Measurements from ENCODE around the gene ITIH3. TPM values are rescaled to one million over a fixed set of nuclear protein-coding genes. Genes with fewer than 3 reads are reported as not detected.

ITIH3 gene
- total and polyA plus RNA-seq, 2 of the 4 experiments (the other 2 are of a cell fraction), result 0.72 to 0.94 TPM

DNA sequence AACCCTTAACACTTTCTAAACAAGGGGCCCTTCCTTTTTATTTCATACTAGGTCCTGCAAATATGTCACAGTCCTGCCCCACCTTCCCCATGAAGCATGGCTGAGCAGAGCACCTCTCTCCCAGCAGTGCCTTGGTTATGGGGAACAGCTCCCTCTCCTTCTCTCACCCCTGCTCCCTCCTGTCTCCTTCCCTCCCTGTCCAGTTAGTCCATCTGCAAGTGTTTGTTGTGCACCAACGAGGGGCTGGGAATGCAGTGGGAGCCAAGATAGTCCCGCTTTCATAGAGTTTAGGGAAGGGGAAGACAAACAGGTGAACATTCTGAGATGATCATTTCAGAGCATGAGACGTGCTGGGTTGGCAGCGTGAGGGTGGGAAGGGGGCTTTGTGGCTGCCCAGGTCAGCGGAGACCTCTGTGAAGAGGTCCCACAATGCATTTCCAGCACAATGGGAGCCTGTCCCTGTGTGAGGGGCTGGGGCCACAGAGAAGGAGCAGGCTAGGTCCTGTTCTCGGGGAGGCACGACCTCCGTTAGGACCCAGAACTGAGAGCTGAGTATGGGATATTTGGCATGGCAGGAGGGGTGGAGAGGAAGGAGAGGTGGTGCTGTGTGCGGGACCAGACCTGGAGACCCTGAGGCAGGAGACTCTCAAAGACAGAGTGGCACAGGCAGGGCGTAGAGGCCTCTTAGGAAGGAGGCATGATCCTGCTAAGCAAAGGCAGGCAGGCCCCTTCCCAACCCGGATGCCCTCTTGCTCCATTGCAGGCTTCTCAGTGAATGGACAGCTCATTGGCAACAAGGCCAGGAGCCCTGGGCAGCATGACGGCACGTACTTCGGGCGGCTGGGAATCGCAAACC, 5.5 kb upstream of the ITIH3 start (continued):
- TF ChIP-seq, protein P1, sequence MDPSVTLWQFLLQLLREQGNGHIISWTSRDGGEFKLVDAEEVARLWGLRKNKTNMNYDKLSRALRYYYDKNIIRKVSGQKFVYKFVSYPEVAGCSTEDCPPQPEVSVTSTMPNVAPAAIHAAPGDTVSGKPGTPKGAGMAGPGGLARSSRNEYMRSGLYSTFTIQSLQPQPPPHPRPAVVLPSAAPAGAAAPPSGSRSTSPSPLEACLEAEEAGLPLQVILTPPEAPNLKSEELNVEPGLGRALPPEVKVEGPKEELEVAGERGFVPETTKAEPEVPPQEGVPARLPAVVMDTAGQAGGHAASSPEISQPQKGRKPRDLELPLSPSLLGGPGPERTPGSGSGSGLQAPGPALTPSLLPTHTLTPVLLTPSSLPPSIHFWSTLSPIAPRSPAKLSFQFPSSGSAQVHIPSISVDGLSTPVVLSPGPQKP (IDR thresholded peaks at IDR 0.05; ENCODE audit: borderline replicate concordance, low read depth, low read length), result no peak
- no peak for TF ChIP-seq CEBPB (IDR thresholded peaks at IDR 0.05; ENCODE audit: low read depth, low read length)
- TF ChIP-seq POLR2A (IDR thresholded peaks at IDR 0.05; ENCODE audit: low read depth, low read length), result no peak
- no peak for TF ChIP-seq MAFK (IDR thresholded peaks at IDR 0.05; ENCODE audit: low read depth, low read length)
- no peak for TF ChIP-seq NFE2L2 (IDR thresholded peaks at IDR 0.05; ENCODE audit: low read depth, low read length)

DNA sequence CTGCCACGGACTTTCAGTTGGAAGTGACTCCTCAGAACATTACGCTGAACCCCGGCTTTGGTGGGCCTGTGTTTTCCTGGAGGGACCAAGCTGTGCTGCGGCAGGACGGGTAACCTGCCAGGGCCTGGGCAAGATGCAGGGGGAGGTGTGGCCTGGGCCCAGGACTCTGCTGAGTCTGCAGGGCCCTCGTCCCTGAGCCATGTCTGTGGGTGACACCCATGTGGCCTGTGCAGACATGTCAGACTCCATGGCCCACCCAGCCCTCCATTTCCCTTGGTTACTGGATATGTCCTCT, 4.9 kb upstream of the ITIH3 start:
- CTCF ChIA-PET, result no interaction called here
- dilution Hi-C loops (cut with HindIII; ENCODE audit: low sequenced_read_pairs, unreplicated experiment), result no loop called here
- TF ChIP-seq, protein P2, sequence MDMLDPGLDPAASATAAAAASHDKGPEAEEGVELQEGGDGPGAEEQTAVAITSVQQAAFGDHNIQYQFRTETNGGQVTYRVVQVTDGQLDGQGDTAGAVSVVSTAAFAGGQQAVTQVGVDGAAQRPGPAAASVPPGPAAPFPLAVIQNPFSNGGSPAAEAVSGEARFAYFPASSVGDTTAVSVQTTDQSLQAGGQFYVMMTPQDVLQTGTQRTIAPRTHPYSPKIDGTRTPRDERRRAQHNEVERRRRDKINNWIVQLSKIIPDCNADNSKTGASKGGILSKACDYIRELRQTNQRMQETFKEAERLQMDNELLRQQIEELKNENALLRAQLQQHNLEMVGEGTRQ (IDR thresholded peaks at IDR 0.05; ENCODE audit: low read depth, low read length), result no peak
- TF ChIP-seq RFX5 (IDR thresholded peaks at IDR 0.05; ENCODE audit: low read depth, low read length) (no peak), MXI1 (IDR thresholded peaks at IDR 0.05; ENCODE audit: borderline replicate concordance, low read depth, low read length) (no peak), FOS (IDR thresholded peaks at IDR 0.05; ENCODE audit: low read depth, low read length) (no peak), RAD21 (IDR thresholded peaks at IDR 0.05; ENCODE audit: low read length) (no peak), CHD1 (IDR thresholded peaks at IDR 0.05; ENCODE audit: low read depth, low read length) (no peak)
- TF ChIP-seq, protein P3, sequence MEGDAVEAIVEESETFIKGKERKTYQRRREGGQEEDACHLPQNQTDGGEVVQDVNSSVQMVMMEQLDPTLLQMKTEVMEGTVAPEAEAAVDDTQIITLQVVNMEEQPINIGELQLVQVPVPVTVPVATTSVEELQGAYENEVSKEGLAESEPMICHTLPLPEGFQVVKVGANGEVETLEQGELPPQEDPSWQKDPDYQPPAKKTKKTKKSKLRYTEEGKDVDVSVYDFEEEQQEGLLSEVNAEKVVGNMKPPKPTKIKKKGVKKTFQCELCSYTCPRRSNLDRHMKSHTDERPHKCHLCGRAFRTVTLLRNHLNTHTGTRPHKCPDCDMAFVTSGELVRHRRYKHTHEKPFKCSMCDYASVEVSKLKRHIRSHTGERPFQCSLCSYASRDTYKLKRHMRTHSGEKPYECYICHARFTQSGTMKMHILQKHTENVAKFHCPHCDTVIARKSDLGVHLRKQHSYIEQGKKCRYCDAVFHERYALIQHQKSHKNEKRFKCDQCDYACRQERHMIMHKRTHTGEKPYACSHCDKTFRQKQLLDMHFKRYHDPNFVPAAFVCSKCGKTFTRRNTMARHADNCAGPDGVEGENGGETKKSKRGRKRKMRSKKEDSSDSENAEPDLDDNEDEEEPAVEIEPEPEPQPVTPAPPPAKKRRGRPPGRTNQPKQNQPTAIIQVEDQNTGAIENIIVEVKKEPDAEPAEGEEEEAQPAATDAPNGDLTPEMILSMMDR (conservative IDR thresholded peaks at IDR 0.05; ENCODE audit: low read depth, low read length), result no peak
- TF ChIP-seq, protein P1 (IDR thresholded peaks at IDR 0.05; ENCODE audit: borderline replicate concordance, low read depth, low read length), result no peak

More for the DNA sequence above, 4.9 kb upstream of the ITIH3 start:
- WGBS, 2 experiments (ENCODE audit: extremely low coverage in 2 of 2, insufficient read length in 1 of 2), result 78% methylated on average over 2 of the region's 6 CpGs; no CpG with 5 or more reads in 1 of the 2 experiments
- Histone ChIP-seq H2BK20ac (ENCODE audit: low read depth, low read length) (no peak overlapping the region), H3K18ac (ENCODE audit: low read depth, low read length) (no peak overlapping the region), H2BK5ac (ENCODE audit: low read depth, low read length, poor library complexity, severe bottlenecking) (no peak overlapping the region), H3K27me3 (ENCODE audit: control insufficient read depth, insufficient read depth, low read length) (peaks cover 43% of the 10 kb centered on the region), H3K27ac (ENCODE audit: insufficient read depth, low read length) (no peak overlapping the region), H3K56ac (ENCODE audit: extremely low read depth, insufficient read depth, low read length) (no peak overlapping the region), H3K4ac (ENCODE audit: low read depth, low read length) (no peak overlapping the region), H3K23ac (ENCODE audit: low read depth, low read length) (no peak overlapping the region), H3K4me3 (ENCODE audit: insufficient read depth, low read depth, low read length) (no peak overlapping the region), H2AK9ac (replicated peaks; ENCODE audit: low read depth, low read length, poor library complexity) (no peak overlapping the region), H3K14ac (replicated peaks; ENCODE audit: low read depth, low read length) (no peak overlapping the region), H4K5ac (ENCODE audit: low read depth, low read length) (no peak overlapping the region), H2BK15ac (ENCODE audit: low read depth, low read length) (no peak overlapping the region), H3K36me3 (ENCODE audit: control insufficient read depth, insufficient read depth, low read length) (no peaks in the 10 kb centered on the region), H2AK5ac (ENCODE audit: low read depth, low read length) (no peak overlapping the region), H3K9me1 (ENCODE audit: insufficient read depth, low read length) (no peaks in the 10 kb centered on the region; the same call in 1 of the 2 replicates), H4K20me1 (ENCODE audit: insufficient read depth, low read length) (no peaks in the 10 kb centered on the region), H3K9ac (ENCODE audit: low read depth, low read length) (no peak overlapping the region), H2BK120ac (ENCODE audit: low read depth, low read length) (no peak overlapping the region), H4K8ac (ENCODE audit: low read depth in 2 of 2, low read length in 2 of 2) (no peak overlapping the region), H3K4me2 (ENCODE audit: low read depth, low read length) (no peak overlapping the region), H3K4me1 (ENCODE audit: control insufficient read depth, insufficient read depth, low read length) (no peaks in the 10 kb centered on the region), H4K91ac (ENCODE audit: insufficient read depth, low read depth, low read length) (no peak overlapping the region), H3K9me3 (ENCODE audit: control insufficient read depth, insufficient read depth, low read length) (no peaks in the 10 kb centered on the region), H3K79me1 (ENCODE audit: low read depth in 1 of 2, low read length in 2 of 2) (no peaks in the 10 kb centered on the region), H2AFZ (replicated peaks; ENCODE audit: low read length, poor library complexity) (no peak overlapping the region)
- intact Hi-C loops (cut with micrococcal nuclease) (no loop called here), in situ Hi-C loops (cut with MboI; ENCODE audit: low sequenced_read_pairs) (no loop called here)
- ATAC-seq (ENCODE audit: low read depth) (no peak), DNase-seq (no peak)
- POLR2A ChIA-PET (ENCODE audit: unreplicated experiment), result no interaction called here
- BruUV-seq (replicated peaks), result no TSS peak

All from IMR-90 (cell line).